GM19351 (cell line): ENCODE measurements around the gene LAMA1.
"Not testable (repeated sequence)": the region's sequence is repeated elsewhere in the genome, so short reads cannot be mapped to it uniquely, and the experiment has no call there.

ENCODE experiments used
- ATAC-seq: cut with Tn5 transposase; IDR thresholded peaks from one replicate; pipeline ENCODE4 v1.9.1; 2021; ENCODE audit warnings: mild to moderate bottlenecking, moderate library complexity; ENCODE audit not compliant: unreplicated experiment

The LAMA1 gene, protein sequence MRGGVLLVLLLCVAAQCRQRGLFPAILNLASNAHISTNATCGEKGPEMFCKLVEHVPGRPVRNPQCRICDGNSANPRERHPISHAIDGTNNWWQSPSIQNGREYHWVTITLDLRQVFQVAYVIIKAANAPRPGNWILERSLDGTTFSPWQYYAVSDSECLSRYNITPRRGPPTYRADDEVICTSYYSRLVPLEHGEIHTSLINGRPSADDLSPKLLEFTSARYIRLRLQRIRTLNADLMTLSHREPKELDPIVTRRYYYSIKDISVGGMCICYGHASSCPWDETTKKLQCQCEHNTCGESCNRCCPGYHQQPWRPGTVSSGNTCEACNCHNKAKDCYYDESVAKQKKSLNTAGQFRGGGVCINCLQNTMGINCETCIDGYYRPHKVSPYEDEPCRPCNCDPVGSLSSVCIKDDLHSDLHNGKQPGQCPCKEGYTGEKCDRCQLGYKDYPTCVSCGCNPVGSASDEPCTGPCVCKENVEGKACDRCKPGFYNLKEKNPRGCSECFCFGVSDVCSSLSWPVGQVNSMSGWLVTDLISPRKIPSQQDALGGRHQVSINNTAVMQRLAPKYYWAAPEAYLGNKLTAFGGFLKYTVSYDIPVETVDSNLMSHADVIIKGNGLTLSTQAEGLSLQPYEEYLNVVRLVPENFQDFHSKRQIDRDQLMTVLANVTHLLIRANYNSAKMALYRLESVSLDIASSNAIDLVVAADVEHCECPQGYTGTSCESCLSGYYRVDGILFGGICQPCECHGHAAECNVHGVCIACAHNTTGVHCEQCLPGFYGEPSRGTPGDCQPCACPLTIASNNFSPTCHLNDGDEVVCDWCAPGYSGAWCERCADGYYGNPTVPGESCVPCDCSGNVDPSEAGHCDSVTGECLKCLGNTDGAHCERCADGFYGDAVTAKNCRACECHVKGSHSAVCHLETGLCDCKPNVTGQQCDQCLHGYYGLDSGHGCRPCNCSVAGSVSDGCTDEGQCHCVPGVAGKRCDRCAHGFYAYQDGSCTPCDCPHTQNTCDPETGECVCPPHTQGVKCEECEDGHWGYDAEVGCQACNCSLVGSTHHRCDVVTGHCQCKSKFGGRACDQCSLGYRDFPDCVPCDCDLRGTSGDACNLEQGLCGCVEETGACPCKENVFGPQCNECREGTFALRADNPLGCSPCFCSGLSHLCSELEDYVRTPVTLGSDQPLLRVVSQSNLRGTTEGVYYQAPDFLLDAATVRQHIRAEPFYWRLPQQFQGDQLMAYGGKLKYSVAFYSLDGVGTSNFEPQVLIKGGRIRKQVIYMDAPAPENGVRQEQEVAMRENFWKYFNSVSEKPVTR (N-terminal part only)

DNA sequence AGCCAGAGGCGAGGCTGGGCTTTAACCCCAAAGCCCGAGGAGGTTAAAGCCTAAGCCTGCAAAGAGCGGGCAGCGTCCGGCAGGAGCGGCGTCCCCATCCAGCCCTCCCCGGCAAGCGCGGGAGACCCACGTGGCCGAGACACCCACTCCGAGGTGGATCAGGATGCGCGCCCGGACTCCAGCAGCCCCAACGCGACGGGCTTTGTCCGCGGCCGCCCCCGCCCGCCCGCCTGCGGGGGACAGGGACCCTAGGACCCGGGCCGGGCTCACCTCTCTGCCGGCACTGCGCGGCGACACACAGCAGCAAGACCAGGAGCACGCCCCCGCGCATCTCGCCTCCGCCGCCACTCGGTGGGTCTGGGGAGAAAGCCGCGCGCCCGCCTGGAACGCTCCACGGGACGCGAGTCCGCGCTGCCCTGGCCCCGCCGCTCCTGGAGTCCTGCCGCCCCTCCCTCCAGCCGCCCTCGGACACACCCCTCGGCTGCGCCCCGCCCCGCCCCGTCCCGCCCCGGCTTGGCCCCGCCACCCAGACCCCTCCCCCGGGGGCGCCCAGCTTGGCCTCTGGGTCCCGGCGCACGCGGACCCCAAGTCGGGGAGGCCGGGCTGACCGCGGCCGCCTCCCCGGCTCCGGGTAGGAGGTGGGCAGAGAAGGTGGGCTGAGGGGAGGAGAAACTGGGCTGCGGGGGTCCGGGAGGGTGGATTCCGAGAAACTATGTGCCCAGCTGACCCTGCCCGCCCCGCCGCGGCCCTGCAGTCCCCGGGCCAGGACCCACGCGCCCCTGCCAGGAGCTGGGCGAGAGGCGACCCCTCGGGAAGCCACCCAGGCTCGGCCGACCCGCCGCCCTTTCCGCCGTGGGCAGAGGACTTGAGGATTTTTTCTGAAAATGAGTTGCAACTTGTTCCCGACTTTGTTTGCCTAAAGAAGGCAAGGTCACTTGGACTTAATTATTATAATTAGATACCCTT is at the start of gene LAMA1:
TSS of gene LAMA1 (minus strand) at position 408 of the 966 bp plus-strand sequence. CDS start at position 331, 77 bp downstream.
- no peak for ATAC-seq

GRCh38 chr18:7165846-7166393 is 48.3 kb upstream of the LAMA1 start:
- ATAC-seq = no peak

GRCh38 chr18:7164323-7165004 is 46.9 kb upstream of the LAMA1 start:
- no peak for ATAC-seq

DNA sequence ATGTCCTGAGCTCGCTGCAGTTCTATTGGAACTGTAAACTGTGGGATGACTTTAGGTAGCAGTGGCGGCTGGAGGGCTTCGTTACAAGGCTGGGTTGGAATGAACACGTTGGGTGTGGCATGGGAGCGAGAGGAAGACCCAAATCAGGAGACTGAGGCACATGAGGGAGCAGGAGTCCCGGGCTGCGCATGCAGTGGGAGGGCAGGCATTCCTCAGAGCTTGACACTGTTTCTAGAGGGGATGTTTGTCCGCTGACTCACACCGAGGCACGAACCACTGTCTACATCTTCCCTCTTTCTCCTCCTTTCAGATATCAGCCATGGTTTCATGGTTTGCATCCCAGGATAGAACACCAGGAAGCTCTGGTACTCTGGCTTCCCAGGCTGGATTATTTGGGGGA is 40.6 kb upstream of the LAMA1 start:
- ATAC-seq = no peak

DNA sequence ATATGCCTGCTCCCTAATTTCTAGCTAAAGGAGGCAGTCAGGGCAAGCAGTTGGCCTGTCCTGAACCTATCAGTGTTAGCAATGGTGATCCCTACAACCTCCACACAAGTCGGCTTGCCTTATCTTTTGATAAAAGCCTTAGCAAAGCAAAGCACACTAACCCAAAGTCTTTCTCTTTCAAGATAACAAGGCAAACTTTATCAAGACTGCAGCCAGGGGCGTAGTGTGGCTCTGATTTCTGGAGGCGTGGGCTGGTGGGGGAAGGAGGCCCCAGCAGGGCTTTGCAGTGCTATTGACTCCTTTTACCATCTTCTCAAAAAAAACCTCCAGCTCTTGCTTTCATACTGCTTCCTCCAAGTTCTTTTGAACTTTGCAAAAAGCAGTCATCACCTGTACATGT is 40.2 kb upstream of the LAMA1 start:
- no peak for ATAC-seq

DNA sequence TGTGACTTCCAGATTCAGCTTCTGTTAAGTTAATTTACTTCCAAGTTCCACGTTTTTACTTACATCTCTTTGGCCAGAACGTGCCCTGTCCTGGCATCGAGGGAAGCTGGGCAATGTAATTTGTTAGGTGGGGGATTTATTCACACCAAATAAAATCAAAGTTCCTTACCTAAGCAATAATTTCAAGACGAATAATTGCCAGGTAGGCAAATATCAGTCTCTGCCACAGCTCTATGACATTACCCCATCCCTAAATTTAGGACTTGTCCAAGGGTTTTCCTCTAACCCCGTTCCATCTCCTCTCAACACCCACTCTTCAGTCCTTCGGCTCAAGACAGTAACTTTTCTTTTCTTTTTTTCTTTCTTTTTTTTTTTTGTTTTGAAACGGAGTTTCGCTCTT is 38.3 kb upstream of the LAMA1 start:
- no peak for ATAC-seq

DNA sequence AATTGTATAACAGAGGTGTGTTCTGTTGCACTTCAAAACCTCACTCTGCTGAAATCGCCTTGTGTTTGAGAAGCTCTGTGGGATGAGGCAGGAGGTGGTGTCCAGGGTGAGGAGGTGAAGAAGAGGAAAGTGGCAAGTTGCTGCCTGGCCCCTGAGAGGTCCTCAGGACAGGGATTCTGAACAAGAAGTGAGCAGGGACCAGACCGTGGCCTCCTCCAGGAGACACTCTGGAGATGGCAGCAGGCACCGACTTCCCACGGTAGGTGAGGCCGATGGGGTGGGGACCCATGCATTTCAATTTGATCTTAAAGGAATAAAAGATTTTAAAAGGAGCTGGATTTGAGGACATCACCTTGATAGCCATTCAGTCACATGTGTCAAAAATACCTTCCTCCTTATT is 37.5 kb upstream of the LAMA1 start:
- ATAC-seq = no peak

- ATAC-seq = no peak
These were observed 34.8 kb upstream of the LAMA1 start for GRCh38 chr18:7152440-7152839.

GRCh38 chr18:7147399-7147798 is 29.8 kb upstream of the LAMA1 start:
- ATAC-seq = no peak

DNA sequence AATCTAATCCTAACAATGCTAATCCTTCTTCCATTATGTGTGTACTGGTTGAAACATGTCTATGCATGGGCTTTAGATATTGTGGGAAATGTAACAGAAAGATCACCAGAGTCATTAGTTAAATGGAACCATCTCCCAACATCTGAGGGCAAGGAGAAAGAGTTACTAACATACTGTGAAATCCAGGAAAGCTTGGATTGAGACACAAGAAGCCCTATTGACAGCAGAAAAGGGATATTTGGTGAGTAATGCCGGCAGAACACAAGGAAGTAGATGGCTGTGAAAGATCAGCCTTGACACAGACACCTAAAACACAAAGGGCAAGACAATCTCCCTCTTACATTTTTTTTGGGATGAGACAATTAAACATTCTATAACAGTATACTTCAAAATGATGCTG is 28.5 kb upstream of the LAMA1 start:
- ATAC-seq = no peak

- not testable (repeated sequence) for ATAC-seq
These were observed 27.3 kb upstream of the LAMA1 start for GRCh38 chr18:7144921-7145320.

- ATAC-seq = no peak
These were observed 23.7 kb upstream of the LAMA1 start for GRCh38 chr18:7141287-7141686.

DNA sequence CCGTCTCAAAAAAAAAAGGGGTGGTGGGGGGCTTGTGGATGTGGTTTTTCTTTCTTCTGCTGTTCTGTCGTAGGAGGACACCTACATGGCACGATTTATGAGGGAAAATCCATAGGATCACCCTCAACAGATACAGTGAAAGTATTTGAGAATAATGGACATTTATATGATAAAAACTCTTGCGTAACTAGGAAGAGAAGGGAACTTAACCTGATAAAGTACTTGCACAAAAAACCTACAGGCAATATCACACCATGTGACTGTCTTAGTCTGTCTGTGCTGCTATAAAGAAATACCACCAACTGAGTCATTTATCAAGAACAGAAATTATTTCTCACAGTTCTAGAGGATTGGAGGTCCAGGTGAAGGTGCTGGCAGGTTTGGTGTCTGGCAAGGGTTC is 21.8 kb upstream of the LAMA1 start:
- no peak for ATAC-seq

DNA sequence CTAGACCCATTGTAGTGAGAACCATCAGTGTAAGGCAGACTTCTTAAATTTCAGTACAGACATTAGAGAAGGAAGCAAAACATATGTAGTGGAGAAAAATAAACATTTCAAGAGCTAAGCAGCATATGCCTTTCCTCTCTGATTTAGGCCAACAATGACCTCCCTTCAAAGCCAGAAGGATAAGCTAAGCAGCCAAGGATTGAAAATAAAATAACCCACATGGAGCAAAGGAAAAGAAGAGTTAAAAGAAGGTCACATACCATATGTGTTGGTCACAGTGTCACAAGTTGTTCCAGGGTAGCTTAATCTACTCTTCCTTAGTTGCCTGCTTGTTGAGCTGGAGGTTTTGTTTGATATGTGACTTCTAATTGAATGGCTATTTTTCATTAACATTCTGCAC is 15.6 kb upstream of the LAMA1 start:
- ATAC-seq = no peak

GRCh38 chr18:7132356-7133150 is 15.0 kb upstream of the LAMA1 start:
- ATAC-seq = no peak

DNA sequence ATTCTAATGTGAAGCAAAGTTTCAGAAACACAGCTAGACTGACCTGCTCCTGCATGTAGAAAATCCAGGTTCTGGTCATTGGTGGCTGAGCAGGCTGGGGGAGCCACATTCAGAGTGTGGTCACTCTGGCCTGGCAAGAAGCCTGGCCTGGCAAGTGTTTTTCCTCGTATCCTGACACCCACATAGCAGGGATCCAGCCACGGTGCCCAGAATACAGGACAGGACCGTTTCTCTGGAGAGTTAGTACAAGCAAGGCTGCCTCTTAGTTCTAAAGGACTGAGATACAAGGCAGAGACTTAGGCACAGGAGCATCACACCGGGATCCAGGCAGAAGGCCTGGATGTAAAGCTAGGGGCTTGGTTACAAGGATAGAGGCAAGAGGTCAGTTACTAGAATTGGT is 4.8 kb upstream of the LAMA1 start:
- ATAC-seq = no peak

DNA sequence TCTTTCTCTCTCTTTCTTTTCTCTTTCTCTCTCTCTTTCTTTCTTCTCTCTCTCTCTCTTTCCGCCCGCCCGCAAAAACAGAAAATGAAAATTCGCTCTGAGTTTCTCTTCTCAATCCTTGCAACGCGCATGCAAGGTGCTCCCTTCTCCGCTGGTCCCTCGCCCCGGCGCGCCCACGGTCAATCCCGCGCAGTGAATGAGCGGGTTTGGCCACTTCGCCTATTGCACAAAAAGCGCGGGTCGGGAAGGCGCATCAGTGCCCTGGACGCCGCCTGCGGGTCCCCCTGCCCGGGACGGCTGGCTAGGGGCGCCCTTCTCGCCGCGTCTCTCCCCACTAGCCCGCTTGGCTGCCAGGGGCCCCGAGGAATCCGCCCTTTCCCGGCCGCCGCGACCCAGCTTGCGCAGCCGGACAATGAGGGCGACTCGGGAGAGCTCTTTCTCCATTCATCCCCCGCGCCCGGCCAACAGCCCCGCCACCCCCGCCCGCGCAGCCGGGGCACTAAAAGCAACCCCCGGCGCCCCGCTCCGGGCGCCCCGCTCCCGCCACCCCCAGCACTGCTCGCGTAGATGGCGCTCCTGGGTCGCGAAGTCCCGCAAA is 706 bp downstream of the LAMA1 start:
- no peak for ATAC-seq
